NCI-H2171 (cell line): ENCODE data around the gene BRS3.
"Not testable (repeated sequence)": the region's sequence is repeated elsewhere in the genome, so short reads cannot be mapped to it uniquely, and the experiment has no call there.

ENCODE experiments used
- DNase-seq: peaks from one replicate; lab custom pipeline; 2025; lab: John Stamatoyannopoulos, UW

BRS3 gene

GRCh38 chrX:136487647-136488046 is at the start of gene BRS3:
BRS3 (plus strand) TSS chrX:136487947; CDS start chrX:136488115, 168 bp downstream.
- no peak for DNase-seq

- no peak for DNase-seq
Observed at GRCh38 chrX:136438192-136438591, 49.6 kb upstream of the BRS3 start.

- DNase-seq, result not testable (repeated sequence)
Observed at GRCh38 chrX:136445674-136446073, 42.1 kb upstream of the BRS3 start.

- DNase-seq, result no peak
Observed at GRCh38 chrX:136446208-136446607, 41.5 kb upstream of the BRS3 start.

- no peak for DNase-seq
Observed at GRCh38 chrX:136447308-136447707, 40.4 kb upstream of the BRS3 start.

GRCh38 chrX:136447968-136448367 is 39.8 kb upstream of the BRS3 start:
- DNase-seq, result no peak

- no peak for DNase-seq
Observed at GRCh38 chrX:136450050-136450830, 37.5 kb upstream of the BRS3 start.

GRCh38 chrX:136452614-136453013 is 35.1 kb upstream of the BRS3 start:
- DNase-seq, result no peak

- no peak for DNase-seq
Observed at GRCh38 chrX:136453114-136453513, 34.6 kb upstream of the BRS3 start.

GRCh38 chrX:136453771-136454170 is 34.0 kb upstream of the BRS3 start:
- no peak for DNase-seq

GRCh38 chrX:136456133-136456532 is 31.6 kb upstream of the BRS3 start:
- no peak for DNase-seq

GRCh38 chrX:136457303-136457917 is 30.3 kb upstream of the BRS3 start:
- DNase-seq, result no peak

- no peak for DNase-seq
Observed at GRCh38 chrX:136464589-136464988, 23.2 kb upstream of the BRS3 start.

GRCh38 chrX:136467303-136467702 is 20.4 kb upstream of the BRS3 start:
- no peak for DNase-seq

GRCh38 chrX:136468391-136469103 is 19.2 kb upstream of the BRS3 start:
- no peak for DNase-seq

GRCh38 chrX:136473663-136474062 is 14.1 kb upstream of the BRS3 start:
- no peak for DNase-seq

GRCh38 chrX:136475236-136475635 is 12.5 kb upstream of the BRS3 start:
- DNase-seq, result no peak

GRCh38 chrX:136476501-136476900 is 11.2 kb upstream of the BRS3 start:
- no peak for DNase-seq

- no peak for DNase-seq
Observed at GRCh38 chrX:136477026-136477425, 10.7 kb upstream of the BRS3 start.

- no peak for DNase-seq
Observed at GRCh38 chrX:136480383-136480782, 7.4 kb upstream of the BRS3 start.

GRCh38 chrX:136488706-136489105 is 959 bp downstream of the BRS3 start:
- no peak for DNase-seq

GRCh38 chrX:136491832-136492231 is 4.1 kb downstream of the BRS3 start:
- DNase-seq, result no peak

GRCh38 chrX:136493011-136493410 is 5.3 kb downstream of the BRS3 start:
- DNase-seq, result no peak
